GM21381 (cell line): ENCODE results near the gene LBH.
"Not testable (repeated sequence)": the region's sequence is repeated elsewhere in the genome, so short reads cannot be mapped to it uniquely, and the experiment has no call there.

Experiments
- ATAC-seq: cut with Tn5 transposase; IDR thresholded peaks from one replicate; pipeline ENCODE4 v1.9.1; 2021; ENCODE audit warnings: mild to moderate bottlenecking, moderate library complexity; ENCODE audit not compliant: unreplicated experiment

LBH gene

DNA sequence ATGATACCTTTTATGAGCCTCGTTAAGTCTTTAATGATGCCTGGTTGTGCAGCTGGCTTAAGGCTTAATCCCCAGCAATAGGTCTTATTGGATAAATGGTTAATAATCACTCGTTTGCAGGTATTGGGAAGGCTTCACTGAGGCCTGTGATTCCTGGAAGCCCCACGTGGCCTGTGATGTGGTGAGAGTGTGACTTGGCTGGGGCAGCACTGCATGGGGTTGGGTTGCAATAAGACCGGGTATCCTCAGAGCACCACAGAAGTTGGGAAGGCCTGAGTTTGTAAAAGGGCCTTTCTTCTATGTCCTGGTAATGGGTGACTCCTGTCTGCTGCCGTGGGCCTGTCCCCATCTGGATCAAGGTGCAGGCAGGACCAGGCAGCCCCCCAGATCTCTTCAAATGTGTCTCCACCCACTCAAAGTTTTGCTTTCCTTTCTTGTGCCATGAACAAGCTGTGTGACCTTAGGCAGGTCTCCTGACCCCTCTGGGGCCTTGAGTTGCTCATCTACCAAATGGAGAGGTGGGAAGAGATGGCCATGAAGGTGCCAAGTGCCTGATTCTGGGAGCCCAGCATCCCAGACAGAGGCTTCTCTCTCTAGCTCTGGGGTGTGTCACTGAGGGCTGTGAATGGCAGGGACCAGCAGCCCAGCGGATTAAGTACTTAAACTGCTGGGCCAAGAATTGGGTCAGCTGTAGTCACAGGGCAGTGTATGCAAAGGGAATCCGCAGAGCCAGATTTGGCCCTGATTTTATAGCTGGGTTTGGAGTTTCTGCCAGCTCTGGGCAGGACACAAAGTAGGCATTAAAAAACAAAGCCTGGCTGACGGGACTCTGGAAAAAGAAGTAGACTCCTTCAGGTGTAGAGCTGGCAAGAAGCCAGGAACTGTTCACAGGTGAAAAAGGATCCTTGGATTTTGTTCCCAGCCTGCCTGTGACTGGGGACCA lies 24.4 kb downstream of the LBH start:
- ATAC-seq = no peak

DNA sequence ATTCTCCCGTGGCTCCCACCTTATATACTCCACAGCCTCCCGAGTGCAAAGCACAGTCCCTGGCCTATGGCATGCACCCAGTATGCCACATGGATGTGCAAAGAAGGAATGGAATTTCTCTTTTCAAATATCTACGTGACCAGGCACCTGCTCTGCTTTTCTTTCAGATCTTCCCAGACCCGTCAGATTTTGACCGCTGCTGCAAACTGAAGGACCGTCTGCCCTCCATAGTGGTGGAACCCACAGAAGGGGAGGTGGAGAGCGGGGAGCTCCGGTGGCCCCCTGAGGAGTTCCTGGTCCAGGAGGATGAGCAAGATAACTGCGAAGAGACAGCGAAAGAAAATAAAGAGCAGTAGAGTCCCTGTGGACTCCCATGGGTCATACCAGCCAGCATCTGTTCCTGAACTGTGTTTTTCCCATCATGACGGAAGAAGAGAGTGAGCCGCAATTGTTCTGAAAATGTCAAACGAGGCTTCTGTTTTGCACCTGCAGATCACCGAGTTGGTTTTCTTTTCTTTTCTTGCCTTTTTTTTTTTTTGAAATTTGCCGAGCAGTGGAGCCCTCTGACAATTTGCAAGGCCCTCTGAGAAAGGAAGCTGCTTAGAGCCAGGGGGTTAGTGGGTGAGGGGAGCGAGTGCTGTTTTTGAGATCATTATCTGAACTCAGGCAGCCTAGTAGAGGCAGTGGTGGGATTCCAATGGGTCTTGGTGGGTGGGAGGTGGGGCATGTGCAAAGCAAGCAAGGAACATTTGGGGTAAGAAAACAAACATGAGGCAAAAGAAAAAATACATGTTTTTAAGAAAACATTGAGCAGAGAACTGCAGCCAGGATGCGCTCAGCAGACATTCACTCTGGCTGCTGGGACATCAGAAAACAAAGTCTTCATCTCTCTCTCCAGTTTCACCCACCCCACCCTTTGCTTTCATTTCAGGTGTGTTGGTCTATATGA lies 26.2 kb downstream of the LBH start:
- ATAC-seq = no peak

GRCh38 chr2:30259071-30259470 lies 27.7 kb downstream of the LBH start:
- ATAC-seq = no peak

- ATAC-seq = no peak
These were observed 28.7 kb downstream of the LBH start for GRCh38 chr2:30259827-30260679.

GRCh38 chr2:30260941-30261340 lies 29.6 kb downstream of the LBH start:
- ATAC-seq = no peak

DNA sequence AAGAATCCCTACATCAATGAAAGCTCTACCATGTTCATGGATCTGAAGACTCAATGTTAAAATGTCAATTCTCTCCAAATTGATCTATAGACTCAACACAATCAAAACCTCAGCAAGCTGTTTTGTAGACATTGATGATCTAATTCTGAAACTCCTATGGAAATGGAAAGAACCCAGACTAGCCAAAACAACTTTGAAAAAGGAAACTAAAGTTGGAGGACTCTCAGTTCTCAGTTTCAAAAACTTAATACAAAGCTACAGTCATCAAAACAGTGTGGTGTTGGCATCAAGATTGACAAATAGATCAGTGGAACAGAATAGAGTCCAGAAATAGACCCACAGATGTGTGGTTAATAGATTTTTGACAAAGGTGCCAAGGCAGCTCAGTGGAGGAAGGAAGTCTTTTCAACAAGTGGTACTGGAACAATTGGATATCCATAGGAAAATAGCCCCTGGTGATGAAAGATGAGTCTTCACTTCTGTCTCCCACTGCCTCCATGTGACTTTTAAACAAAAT lies 30.4 kb downstream of the LBH start:
- ATAC-seq = no peak

DNA sequence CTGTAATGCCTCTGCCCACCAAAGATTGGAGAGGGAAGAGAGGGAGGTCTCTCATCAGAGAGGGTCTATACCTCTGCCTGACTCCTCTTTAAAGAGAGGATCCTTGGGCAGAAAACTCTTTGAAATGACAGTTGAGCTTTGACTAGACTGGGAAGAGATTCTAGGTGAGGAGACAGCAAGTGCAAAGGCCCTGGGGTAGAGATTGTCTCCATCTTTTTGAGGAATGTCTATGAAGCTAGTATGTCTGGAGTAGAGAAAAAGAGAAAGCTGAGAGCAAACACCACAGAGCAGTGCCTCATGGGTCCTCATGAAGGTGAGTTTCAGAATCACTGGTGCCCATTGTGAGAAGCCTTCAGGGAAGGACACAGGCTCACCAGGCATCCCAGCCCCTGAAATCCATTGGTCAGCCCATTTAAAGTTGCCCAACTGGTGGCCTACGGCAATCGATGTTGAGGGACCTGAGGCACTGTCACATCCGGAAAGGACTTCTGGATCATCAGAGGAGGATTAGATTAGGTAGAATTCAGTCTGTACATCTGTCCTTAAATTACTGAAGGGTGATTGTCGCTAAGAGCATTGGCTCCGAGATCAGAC lies 31.5 kb downstream of the LBH start:
- ATAC-seq = no peak

DNA sequence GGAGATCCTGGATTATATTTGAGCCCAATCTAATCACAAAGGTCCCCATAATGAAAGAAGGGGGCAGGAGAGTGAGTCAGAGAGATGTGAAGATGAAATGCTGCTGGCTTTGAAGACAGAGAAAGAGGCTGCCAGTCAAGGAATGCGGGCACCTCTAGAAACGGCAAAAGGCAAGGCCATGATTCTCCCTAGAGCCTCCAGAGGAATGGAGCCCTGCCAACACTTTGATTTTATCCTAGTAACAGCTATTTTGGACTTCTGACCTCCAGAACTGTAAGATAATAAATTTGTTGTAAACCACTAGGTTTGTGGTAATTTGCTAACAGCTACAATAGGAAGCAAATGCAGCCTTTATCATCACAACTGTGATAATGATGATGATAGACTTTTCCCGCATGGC lies 32.9 kb downstream of the LBH start:
- ATAC-seq = no peak

- ATAC-seq = no peak
These were observed 34.0 kb downstream of the LBH start for GRCh38 chr2:30265052-30266015.

GRCh38 chr2:30266051-30266621 lies 34.8 kb downstream of the LBH start:
- ATAC-seq = peak; percentile 58

- no peak for ATAC-seq
These were observed 35.4 kb downstream of the LBH start for GRCh38 chr2:30266705-30267104.

GRCh38 chr2:30267161-30267975 lies 36.0 kb downstream of the LBH start:
- no peak for ATAC-seq

DNA sequence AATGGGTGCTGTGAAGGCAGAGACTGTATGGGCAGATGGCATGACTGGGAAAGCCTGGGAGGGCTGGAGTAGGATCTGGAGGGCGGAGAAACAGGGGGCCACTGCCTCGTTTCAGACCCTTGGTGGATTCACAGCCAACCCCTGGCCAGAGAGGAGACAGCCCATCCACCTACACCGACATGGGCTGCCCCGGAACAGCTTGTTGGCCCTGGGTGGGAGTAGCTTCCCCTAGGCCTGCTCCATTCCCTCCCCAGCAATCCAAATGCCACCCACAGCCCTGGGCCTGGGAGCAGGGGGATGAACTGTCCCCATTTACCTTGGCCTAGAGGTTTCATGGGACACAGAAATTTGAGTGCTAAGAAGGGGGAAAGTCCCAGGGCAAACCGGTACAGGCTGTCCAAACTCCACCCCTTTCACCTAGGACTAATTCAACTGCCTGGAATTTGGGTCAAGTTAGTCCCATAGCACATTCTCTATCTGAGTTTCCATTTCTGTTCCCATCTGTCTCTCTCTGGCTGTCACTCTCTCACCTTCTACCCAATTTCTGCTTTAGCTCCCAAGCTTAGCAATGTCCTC lies 37.0 kb downstream of the LBH start:
- no peak for ATAC-seq

GRCh38 chr2:30269114-30269770 lies 37.9 kb downstream of the LBH start:
- not testable (repeated sequence) for ATAC-seq

- ATAC-seq = no peak
These were observed 38.4 kb downstream of the LBH start for GRCh38 chr2:30269771-30270145.

DNA sequence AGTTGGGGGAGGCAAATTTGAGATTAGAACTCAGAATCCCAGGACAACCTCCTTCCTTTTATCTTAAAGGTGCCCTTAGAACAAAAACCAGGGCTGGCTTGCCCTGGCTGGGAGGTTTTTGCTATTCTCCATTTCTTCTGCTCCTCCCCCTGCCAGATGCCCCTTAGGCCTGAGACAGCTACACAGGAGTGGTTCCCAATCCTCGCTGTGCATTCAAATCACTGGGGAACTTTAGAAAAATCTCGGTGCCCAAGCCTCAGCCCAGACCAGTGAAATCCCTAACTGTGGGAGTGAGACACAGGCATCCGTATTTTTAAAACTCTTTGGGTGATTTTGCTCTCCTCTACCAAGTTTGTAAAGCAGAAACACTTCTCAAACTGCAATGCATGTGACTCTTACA lies 38.8 kb downstream of the LBH start:
- ATAC-seq = no peak

DNA sequence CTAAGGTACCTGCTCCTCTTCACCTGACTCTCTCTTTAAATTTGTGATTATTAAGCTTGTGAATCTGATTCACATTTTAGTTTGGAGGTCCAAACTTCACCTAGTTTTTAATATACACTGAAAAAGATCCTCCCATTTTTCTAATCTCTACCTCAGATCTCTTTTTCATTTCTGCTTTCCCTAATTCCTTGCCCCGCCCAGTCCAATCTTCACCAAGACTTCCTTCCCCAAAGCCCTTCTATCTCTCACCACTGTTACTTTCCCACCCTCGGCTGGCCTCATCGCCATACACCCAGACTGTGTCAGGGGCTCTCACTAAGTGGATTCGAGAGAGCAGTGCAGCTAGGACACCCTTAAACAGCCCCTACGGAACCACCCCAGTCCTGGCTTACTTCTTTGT lies 40.0 kb downstream of the LBH start:
- no peak for ATAC-seq
